CD4-positive, alpha-beta T cell (primary cell): ENCODE measurements around the gene THEM5. TPM values are rescaled to one million over a fixed set of nuclear protein-coding genes. Genes with fewer than 3 reads are reported as not detected.

ENCODE experiments used
- ATAC-seq: fragments of 200-7000 bp; cut with Tn5 transposase; one replicate; pipeline ENCODE4 v1.10.0; 2022; ENCODE audit warnings: mild to moderate bottlenecking; ENCODE audit not compliant: poor library complexity
- CTCF ChIA-PET: fragments of 350-600 bp; sonication (Branson Sonifier 250); formaldehyde crosslinking; loops from one replicate; lab custom pipeline; 2021; ENCODE audit warnings: antibody characterized with exemption, inconsistent platforms; lab: Charles Lee
- POLR2A ChIA-PET: fragments of 350-600 bp; sonication (Branson Sonifier 250); formaldehyde crosslinking; loops from one replicate; lab custom pipeline; 2021; ENCODE audit warnings: antibody characterized with exemption, inconsistent platforms; lab: Charles Lee
- DNase-seq, 14 experiments: peaks; one replicate each; pipeline ENCODE4 v3.0.0-alpha.2; 2013 to 2020; ENCODE audit warnings: mixed read lengths in 2 of 14
- H3K27ac ChIP-seq, 2 donors: one replicate each; pipeline versions ENCODE4 v1.5.1 to v1.7.0; 2013; ENCODE audit warnings: low read length in 2 of 2, low read depth in 1 of 2, mild to moderate bottlenecking in 1 of 2
- H3K27me3 ChIP-seq, 2 experiments: 1 replicate in 1 of 2; 2 replicates in 1 of 2; pipeline versions ENCODE4 v1.6.1 to v1.7.0; 2013; ENCODE audit warnings: low read length in 2 of 2, control low read depth in 1 of 2, mild to moderate bottlenecking in 1 of 2, moderate library complexity in 1 of 2; ENCODE audit not compliant: insufficient read depth in 2 of 2, control insufficient read depth in 1 of 2
- H3K36me3 ChIP-seq: one replicate; pipeline ENCODE4 v1.6.1; 2013; ENCODE audit warnings: low read length, control low read depth; ENCODE audit not compliant: insufficient read depth
- H3K4me1 ChIP-seq: one replicate; pipeline ENCODE4 v1.6.1; 2013; ENCODE audit warnings: low read length, control low read depth; ENCODE audit not compliant: insufficient read depth
- H3K4me3 ChIP-seq: one replicate; pipeline ENCODE4 v1.5.1; 2013; ENCODE audit warnings: mild to moderate bottlenecking, low read length, moderate library complexity
- H3K9me3 ChIP-seq, 2 experiments: 1 replicate in 1 of 2; 2 replicates in 1 of 2; pipeline versions ENCODE4 v1.6.1 to v1.7.0; 2013; ENCODE audit warnings: low read length in 2 of 2, mild to moderate bottlenecking in 2 of 2, control low read depth in 1 of 2, moderate library complexity in 1 of 2; ENCODE audit not compliant: control insufficient read depth in 1 of 2, insufficient read depth in 1 of 2
- H3K27ac Mint-ChIP-seq: one replicate; pipeline ENCODE4 v1.8.0; 2020; ENCODE audit warnings: mixed read lengths
- H3K27me3 Mint-ChIP-seq: one replicate; pipeline ENCODE4 v1.8.0; 2021; ENCODE audit warnings: mixed read lengths
- H3K36me3 Mint-ChIP-seq: one replicate; pipeline ENCODE4 v1.8.0; 2021; ENCODE audit warnings: low read depth, mixed read lengths
- H3K4me1 Mint-ChIP-seq: one replicate; pipeline ENCODE4 v1.8.0; 2021; ENCODE audit warnings: low read depth, mixed read lengths
- H3K4me3 Mint-ChIP-seq: one replicate; pipeline ENCODE4 v1.8.0; 2020; ENCODE audit warnings: mild to moderate bottlenecking, mixed read lengths
- H3K9me3 Mint-ChIP-seq: one replicate; pipeline ENCODE4 v1.8.0; 2020; ENCODE audit warnings: mixed read lengths
- intact Hi-C, 2 experiments: fragments of 100-400 bp; cut with DNase I in 1 of 2; cut with micrococcal nuclease in 1 of 2; formaldehyde crosslinking; loops; one replicate each; pipeline versions ENCODE4 v1.15.1 to v1.9.0; 2023 to 2025; cut with DNase I, micrococcal nuclease
- total RNA-seq, 174 experiments: library from RNA in 2 of 174; stranded (reverse) in 2 of 174; gene quantifications; one replicate each; pipeline ENCODE4 v1.2.3 and lab custom pipeline; 2021 to 2026
- TF ChIP-seq, protein P1 (sequence below): fragments of 200-600 bp; IDR thresholded peaks from one replicate; pipeline ENCODE4 v1.8.0; 2022; ENCODE audit warnings: antibody characterized with exemption, mild to moderate bottlenecking

The THEM5 gene
- total RNA-seq, 2 experiments from 2014 or later: not detected

DNA sequence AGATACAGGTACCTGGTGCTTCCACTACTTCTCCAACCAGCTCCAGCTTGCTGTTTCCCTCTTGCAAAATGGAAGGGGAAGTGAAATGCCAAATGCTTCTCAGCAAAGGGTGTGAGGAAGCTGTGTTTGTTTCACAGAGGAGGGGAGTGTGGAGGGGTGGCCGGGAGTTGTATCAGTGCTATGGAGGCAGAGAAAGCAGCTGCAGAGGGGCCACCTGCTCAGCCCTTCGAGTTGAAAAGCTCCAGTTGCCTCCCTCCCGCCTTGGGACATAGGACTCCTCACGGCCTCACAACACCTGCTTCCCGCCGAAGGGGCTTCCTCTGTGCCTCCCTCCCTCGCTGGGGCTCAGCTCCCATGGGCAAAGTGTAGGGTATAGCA lies 36.2 kb downstream of the THEM5 start:
- Histone ChIP-seq H3K4me1 (peaks cover 98% of the 10 kb centered on the region), H3K27ac (no peak overlapping the region), H3K9me3 (no peaks in the 10 kb centered on the region), H3K27me3 (no peaks in the 10 kb centered on the region), H3K4me3 (no peak overlapping the region), H3K36me3 (peaks cover 6% of the 10 kb centered on the region)
- no peaks in the 10 kb centered on the region for H3K27me3 Mint-ChIP-seq
- H3K4me3 Mint-ChIP-seq: no peak overlapping the region
- H3K4me1 Mint-ChIP-seq: peaks cover 82% of the 10 kb centered on the region
- H3K9me3 Mint-ChIP-seq: no peaks in the 10 kb centered on the region
- no peak for DNase-seq
- POLR2A ChIA-PET: interaction anchor here (2.3 to 4.0 kb wide), 2 partner anchors 8 to 28 kb away, joined by 14 to 23 read pairs; partner anchors contain the start of gene TDRKH
- H3K36me3 Mint-ChIP-seq: no peaks in the 10 kb centered on the region
- intact Hi-C loops: no loop called here
- TF ChIP-seq, protein P1, sequence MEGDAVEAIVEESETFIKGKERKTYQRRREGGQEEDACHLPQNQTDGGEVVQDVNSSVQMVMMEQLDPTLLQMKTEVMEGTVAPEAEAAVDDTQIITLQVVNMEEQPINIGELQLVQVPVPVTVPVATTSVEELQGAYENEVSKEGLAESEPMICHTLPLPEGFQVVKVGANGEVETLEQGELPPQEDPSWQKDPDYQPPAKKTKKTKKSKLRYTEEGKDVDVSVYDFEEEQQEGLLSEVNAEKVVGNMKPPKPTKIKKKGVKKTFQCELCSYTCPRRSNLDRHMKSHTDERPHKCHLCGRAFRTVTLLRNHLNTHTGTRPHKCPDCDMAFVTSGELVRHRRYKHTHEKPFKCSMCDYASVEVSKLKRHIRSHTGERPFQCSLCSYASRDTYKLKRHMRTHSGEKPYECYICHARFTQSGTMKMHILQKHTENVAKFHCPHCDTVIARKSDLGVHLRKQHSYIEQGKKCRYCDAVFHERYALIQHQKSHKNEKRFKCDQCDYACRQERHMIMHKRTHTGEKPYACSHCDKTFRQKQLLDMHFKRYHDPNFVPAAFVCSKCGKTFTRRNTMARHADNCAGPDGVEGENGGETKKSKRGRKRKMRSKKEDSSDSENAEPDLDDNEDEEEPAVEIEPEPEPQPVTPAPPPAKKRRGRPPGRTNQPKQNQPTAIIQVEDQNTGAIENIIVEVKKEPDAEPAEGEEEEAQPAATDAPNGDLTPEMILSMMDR: no peak
- ATAC-seq: no peak
- CTCF ChIA-PET: interaction anchor here (1.1 kb wide), 1 partner anchor 13 kb away, joined by 3 read pairs; no protein-coding TSS in a partner anchor
- H3K27ac Mint-ChIP-seq: peak overlapping the region; percentile 51

DNA sequence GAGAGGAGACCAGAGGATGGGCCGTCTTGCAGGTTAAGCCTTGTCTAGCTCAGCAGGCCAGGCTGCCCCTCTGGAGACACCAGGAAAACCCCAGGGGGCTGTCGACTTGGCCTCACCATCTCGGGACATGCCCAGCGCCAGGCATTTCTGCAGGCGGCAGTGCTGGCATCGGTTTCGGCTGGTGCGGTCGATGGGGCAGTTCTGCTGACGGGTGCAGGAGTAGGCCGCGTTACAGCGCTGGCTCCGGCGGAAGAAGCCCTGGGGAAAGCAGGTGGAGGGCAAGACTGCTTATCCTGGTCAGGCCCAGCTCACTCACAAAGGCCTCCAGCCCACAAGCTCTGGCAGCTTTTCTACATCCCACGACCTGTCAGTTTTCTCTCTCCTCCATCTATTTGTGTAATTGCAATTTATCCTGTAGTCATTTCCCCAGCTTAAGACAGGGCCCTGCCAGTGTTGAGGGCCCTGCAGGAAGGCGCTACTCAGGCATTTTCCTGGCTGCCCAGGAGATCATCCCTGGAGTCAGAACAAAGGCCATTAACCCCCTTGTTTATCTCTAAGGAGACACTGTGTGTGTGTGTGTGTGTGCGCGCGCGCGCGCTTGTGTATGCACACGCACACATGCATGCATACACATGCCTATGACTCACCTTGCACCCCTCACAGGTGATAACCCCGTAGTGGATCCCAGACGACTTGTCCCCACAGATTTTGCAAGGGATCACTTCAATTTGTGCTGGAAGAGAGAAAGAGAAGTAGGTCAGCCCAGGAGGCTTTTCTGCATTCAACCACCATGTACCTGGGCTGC lies 36.8 kb downstream of the THEM5 start:
- ChIA-PET CTCF (no interaction called here), POLR2A (interaction anchor here (0.6 to 4.0 kb wide), 7 partner anchors 9 to 53 kb away, joined by 3 to 23 read pairs (median 4); partner anchors contain the start of gene TDRKH)
- DNase-seq (no peak), ATAC-seq (no peak)
- Histone ChIP-seq H3K27me3 (no peaks in the 10 kb centered on the region), H3K4me1 (peaks cover 94% of the 10 kb centered on the region), H3K27ac (no peak overlapping the region), H3K36me3 (peaks cover 6% of the 10 kb centered on the region), H3K4me3 (no peak overlapping the region), H3K9me3 (no peaks in the 10 kb centered on the region)
- H3K9me3 Mint-ChIP-seq: no peaks in the 10 kb centered on the region
- H3K27ac Mint-ChIP-seq: peak overlapping the region; percentile 81
- no peaks in the 10 kb centered on the region for H3K27me3 Mint-ChIP-seq
- peaks cover 77% of the 10 kb centered on the region for H3K4me1 Mint-ChIP-seq
- intact Hi-C loops: no loop called here
- no peaks in the 10 kb centered on the region for H3K36me3 Mint-ChIP-seq
- no peak overlapping the region for H3K4me3 Mint-ChIP-seq
- TF ChIP-seq, protein P1: no peak

DNA sequence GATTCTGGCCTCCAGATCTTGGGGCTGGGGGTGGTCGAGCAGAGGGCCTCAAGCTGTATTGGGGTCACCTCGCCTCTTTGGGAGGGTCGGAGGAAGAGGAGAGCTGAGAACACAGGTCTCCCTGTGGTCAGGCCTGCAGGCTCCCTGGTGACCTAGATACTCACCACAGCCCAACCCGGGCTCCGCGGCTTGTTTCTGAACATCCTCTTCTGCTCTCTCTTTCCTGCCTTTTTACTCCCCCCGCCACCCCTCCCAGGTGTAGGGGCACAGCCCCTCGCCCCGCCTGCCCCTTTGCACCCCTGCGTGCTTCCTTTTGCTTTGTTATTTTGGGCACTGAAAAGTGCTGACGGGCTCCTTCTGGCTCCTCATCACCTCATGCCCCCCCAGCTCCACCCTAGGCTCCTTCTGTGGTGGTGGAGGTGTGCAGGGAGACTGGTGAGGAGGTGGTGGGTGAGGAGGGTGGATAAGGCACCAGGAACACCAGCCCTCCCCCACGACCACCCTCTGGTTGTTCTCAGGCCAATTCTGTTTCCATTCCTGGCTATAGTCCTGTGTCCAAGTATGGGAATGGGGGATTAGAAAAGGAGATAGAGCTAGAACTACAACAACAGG lies 37.7 kb downstream of the THEM5 start:
- Histone ChIP-seq H3K4me1 (peaks cover 87% of the 10 kb centered on the region), H3K36me3 (peaks cover 6% of the 10 kb centered on the region), H3K27ac (peak overlapping the region in 1 of 2 donors; percentile 23), H3K27me3 (no peaks in the 10 kb centered on the region), H3K4me3 (no peak overlapping the region), H3K9me3 (no peaks in the 10 kb centered on the region)
- intact Hi-C loops: no loop called here
- DNase-seq: peak in 11 of 14 experiments; percentile 25 to 87 (median 49)
- Mint-ChIP-seq H3K9me3 (no peaks in the 10 kb centered on the region), H3K4me3 (peak overlapping the region; percentile 34), H3K36me3 (no peaks in the 10 kb centered on the region), H3K27me3 (no peaks in the 10 kb centered on the region), H3K27ac (peak overlapping the region; percentile 81), H3K4me1 (peaks cover 68% of the 10 kb centered on the region)
- peak; percentile 86 for ATAC-seq
- ChIA-PET CTCF (interaction anchor here (1.0 kb wide), 1 partner anchor 17 kb away, joined by 3 read pairs; no protein-coding TSS in a partner anchor), POLR2A (interaction anchor here (0.6 to 4.0 kb wide), 8 partner anchors 9 to 52 kb away, joined by 3 to 23 read pairs (median 4); partner anchors contain the start of gene TDRKH)
- TF ChIP-seq, protein P1: no peak
